GM21381 (cell line): ENCODE measurements around the gene CLIC5.

Experiments used
- ATAC-seq: cut with Tn5 transposase; IDR thresholded peaks from one replicate; pipeline ENCODE4 v1.9.1; 2021; ENCODE audit warnings: mild to moderate bottlenecking, moderate library complexity; ENCODE audit not compliant: unreplicated experiment

CLIC5 gene

GRCh38 chr6:46015119-46015968 lies at the start of gene CLIC5:
Gene CLIC5, minus strand, starts transcription at chr6:46015860. Its CDS starts 318 bp downstream, at chr6:46015542.
- ATAC-seq: no peak

DNA sequence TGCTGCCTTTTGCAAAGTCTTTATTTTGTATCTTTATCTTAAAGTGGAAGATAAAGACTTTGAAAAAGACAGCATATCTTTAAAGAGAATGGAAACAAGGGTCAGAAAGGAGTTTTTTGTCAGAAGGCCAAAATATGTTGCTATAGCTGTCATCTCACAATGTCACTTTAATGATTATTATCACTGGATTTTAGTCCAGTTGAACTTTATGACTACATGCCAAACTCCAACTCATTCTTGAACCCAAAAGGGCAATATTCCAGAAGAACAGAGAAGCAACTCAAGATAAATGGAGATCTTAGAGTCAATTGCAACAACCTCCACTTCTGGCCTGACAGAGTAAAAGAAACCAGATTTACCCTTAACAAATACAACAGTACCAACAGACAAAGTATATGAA lies 47.3 kb upstream of the CLIC5 start:
- no peak for ATAC-seq

DNA sequence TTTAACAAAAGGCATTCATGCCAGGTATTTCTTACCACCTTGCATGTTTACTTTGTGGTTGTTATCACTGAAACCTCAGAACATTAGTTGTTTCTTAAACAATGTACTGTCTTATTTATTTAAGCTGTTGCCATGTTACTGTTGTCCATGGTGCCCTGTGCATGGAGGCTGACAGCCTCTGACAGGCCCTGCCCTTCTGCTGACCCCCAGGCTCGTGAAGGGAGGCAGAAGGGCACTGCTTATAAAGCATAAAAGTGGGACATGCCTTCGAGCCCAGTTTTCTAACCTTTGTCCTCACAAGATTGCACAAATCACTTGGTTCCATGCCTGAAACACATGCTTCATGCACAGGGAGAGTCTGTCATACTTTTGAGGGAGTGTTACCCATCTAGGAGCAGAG lies 46.7 kb upstream of the CLIC5 start:
- no peak for ATAC-seq

GRCh38 chr6:46061497-46061896 lies 45.8 kb upstream of the CLIC5 start:
- no peak for ATAC-seq

- no peak for ATAC-seq
Measured at GRCh38 chr6:46059608-46060007, 43.9 kb upstream of the CLIC5 start.

DNA sequence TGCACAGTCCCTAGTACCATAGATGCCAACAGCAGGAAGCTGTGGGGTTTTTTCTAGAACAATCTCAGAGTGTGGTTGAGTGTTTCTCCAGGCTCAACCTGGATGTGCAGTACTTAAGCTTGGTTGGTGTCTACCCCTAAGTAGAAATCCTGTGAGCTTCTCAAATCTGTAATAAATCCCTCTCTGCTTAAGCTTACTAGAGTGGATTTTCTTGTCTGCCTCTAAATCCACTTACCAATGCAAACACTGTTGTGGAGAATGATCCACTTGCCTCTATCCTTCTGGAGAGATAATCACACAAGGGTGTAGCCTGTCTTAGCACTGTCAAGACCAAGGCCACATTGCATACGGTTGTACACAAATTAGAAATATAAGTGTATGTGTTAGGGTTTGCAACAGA lies 43.3 kb upstream of the CLIC5 start:
- no peak for ATAC-seq

DNA sequence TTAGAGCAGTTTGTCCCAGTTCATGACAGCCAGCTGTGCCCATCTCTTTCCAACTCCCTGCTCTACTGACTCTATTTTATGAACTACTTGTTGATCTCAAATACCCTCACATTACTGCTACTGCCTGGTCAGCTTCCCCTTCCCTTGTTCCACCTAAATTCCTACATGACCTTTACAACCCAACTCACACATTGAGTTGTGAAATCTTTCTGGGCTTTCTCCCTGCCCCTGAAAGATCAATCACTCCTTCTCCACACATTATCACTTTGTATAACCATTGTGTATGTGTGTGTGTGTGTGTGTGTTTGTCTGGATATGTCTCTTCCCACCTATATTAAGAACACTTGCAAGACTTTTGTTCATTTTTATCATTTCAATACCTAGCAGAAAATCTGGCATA lies 42.1 kb upstream of the CLIC5 start:
- no peak for ATAC-seq

DNA sequence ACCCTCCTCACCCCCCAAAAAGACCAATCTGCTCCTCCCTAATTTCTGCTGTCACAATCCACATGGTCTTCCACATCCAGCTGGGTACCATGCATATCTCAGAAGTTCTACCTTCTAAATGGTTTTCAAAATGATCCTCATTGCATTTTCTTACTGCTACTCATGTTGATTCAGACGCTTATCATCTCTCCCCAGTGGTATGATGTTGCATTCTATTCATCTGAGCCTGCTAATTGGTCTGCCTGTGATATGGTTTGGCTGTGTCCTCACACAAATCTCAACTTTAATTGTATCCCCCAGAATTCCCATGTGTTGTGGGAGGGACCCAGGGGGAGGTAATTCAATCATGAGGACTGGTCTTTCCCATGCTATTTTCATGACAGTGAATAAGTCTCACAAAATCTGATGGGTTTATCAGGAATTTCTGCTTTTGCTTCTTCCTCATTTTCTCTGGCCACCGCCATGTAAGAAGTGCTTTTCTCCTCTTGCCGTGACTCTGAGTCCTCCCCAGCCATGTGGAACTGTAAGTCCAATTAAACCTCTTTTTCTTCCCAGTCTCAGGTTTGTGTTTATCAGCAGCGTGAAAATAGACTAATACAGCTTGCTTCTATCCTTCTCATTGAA lies 41.4 kb upstream of the CLIC5 start:
- no peak for ATAC-seq

DNA sequence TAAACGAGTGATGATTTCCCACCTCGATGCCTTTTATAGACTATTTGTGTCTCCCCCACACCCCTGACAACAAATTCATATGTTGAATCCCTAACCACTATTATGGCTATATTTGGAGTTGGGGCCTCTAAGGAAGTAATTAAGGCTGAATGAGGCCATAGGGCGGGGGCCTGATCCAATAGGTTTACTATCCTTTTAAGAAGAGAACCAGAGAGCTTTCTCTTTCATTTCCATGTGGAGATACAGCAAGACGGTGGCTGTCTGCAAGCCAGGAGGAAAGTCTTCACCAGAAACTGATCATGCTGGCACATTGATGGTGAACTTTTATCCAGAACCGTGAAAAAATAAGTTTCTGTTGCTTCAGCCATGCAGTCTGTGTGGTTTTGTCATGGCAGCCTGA lies 38.9 kb upstream of the CLIC5 start:
- no peak for ATAC-seq

DNA sequence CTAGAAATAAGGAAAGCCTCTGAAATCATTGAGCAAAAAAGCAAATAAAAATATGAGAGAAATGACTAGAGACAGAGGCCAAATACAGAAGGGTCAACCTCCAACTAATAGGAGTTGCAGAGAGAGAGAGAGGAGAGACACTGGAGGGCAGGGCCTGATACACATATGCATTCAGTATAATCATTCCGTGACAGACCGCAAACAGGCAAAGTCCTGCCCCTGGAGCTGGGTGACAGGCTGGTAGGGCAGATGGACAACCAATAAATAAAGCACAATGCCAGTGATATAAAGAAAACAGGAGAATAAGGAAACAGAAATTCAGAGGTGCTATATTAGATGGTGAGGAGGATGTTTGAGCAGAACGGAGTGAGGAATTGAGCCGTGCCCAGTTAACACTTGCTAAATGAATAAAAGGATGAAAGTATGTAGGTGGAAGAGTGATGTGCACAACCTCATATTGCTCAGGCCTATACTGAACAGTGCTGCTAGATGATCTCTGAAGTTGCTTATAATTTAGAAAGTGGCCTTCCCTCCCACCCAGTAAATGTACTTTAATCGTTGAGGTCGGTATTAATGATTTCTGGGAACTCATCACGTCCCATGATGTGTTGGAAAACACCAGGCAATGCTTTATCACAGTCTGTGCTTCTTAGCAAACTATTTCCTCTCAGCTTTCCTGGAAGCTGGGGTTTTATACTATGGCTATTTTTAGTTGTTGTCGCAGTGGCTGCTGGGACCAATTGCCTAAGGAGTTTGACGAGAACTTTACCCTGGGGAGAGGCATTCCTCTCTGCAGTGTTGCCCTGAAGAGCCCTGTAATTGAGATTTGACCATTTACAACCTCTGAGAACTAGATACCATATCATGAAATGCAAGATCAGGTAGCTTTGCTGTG lies 37.6 kb upstream of the CLIC5 start:
- no peak for ATAC-seq

DNA sequence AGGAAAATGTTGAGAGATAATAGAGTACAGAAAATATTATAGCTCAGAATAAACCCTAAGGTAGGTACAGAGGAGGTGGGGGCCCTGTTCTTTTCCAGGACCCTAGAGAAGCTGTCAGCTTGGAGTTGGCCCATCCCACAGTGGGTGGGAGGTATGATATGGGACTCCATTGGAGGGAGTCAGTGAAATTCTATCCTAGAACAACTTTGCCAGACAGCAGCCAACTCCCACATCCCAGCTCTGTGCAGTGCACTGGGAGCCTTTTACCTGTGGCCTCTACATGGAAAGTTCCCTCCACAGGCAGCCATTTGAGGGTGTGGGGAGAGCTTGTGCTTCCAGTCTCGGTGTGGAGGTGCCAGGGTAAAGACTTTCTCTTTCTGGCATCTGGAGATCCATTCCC lies 36.8 kb upstream of the CLIC5 start:
- ATAC-seq: no peak

DNA sequence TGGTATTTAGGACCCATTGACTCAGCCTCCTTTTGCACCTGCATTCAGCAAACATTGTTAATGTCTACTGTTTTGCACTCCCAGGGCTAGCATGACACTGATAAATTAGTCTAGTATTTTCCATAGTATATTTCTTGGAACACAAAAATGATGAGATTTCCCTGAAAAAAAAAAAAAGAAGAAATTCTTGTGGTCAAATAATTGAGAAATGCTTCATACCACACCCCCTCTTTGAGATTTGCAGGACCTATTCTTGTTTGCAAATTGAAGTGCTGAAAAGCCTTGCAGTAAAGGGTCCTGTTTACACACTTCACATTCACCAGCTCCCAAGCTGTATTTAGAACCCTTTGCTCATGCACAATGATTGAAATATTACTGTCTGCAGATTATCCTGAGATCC lies 36.3 kb upstream of the CLIC5 start:
- no peak for ATAC-seq

DNA sequence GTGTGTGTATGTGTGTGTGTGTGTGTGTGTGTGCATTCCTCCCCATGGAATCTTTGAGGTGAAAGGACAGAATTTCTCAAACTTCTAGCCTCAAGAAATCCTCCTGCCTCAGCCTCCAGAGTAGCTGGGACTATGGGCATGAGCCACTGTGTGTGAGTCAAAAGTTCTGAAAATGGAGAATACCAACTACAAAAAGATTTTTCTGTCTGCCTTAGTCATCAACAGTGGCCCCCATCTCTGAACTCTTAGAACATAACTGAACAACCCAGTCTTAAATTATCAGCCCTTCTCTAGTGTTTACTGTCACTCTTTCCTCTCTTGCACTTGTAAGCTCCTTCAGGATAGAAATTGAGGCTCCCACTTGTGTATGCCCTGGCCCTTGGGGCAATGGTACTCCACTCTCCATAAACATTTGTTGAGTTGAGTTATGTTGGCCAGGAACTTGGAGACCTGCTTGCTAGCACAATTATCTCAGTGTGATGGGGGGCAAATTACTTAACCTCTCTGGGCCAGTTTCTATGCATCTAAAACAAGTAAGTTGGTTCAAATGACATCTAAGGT lies 35.3 kb upstream of the CLIC5 start:
- no peak for ATAC-seq

DNA sequence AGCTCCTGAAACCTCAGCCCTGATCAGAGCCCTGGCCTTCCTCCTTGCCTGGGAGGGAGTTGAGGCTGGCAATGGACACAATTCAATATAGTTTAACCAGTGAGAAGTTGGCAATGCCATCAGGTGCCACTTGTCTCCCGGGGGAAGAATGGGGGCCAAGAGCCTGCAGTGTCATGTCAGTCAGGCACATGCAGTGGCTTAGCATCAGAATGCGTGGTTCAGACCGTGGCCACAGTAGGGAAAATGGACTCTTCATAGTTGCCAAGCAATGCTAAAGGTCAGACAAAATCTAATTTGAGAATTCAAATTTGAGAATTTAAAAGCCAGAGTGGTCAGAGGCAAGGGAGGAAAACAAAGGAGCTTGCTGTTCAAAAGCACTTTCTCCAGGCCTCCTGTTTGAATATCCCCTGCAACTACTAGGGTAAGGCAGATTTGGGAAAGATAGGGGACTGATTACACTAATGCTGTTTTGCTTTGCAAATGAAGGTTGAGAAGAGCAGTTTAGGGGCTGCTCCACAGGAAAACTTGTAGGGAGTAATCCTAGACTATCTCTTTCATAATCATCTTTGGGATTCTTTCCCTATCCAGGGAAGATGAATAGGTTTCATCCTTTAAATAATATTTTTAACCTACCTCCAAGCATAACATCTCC lies 33.1 kb upstream of the CLIC5 start:
- no peak for ATAC-seq

DNA sequence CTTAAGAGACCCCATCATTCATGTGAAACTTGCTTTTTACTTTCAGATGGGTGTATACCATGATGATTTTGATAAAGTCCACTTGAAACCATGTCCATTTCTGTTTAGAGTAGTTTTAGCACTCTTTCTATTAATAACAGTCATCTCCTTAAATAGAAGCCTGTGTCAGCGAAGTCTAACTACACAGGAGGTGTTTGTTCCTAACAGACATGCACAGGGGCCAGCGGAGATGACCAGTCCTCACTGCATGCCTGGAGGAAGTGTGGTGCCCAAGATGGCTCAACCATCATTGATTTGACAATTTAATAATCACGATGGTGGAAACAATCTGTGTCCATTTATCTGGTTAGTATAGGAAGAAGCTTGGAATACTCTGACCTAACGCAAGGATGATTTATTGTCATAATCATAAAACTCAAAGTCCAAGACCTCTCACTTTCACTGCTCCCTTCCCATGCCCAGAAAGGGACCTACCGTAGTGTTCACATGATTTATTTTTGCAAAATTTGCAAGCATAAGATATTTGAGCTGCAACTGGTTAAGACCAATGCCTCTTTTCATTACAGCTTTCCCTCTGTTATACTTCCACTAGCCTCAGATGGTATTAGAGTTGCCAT lies 31.0 kb upstream of the CLIC5 start:
- no peak for ATAC-seq

GRCh38 chr6:46044881-46045617 lies 29.4 kb upstream of the CLIC5 start:
- ATAC-seq: no peak

- no peak for ATAC-seq
Measured at GRCh38 chr6:46042355-46042999, 26.8 kb upstream of the CLIC5 start.

- ATAC-seq: no peak
Measured at GRCh38 chr6:46040288-46040687, 24.6 kb upstream of the CLIC5 start.

GRCh38 chr6:46039646-46040045 lies 24.0 kb upstream of the CLIC5 start:
- ATAC-seq: no peak
